ENCODE measurements around the gene FBXO9. TPM values are rescaled to one million over a fixed set of nuclear protein-coding genes. Genes with fewer than 3 reads are reported as not detected.

FBXO9 gene
- total and polyA plus RNA-seq, 4 donors, result 36.8 to 79.1 (median 51.2) TPM

GRCh38 chr6:53112404-53112803, 47.2 kb downstream of the FBXO9 start:
- no peaks in the 10 kb centered on the region for H3K9me3 ChIP-seq (ENCODE audit: control insufficient read depth in 4 of 4, low read length in 3 of 4)
- no peak for TF ChIP-seq HNF4A (conservative IDR thresholded peaks at IDR 0.05)
- no peak for TF ChIP-seq SP1 (IDR thresholded peaks at IDR 0.05)
- no peak for TF ChIP-seq JUND (IDR thresholded peaks at IDR 0.05)
- TF ChIP-seq FOXA1 (IDR thresholded peaks at IDR 0.05), result no peak
- no peak for TF ChIP-seq RXRA (IDR thresholded peaks at IDR 0.05)
- no peak for TF ChIP-seq ZBTB33 (IDR thresholded peaks at IDR 0.05)
- TF ChIP-seq ATF3 (IDR thresholded peaks at IDR 0.05), result no peak
- no peak overlapping the region for H3K4me3 ChIP-seq (ENCODE audit: low read depth in 1 of 3, low read length in 3 of 3)
- H3K36me3 ChIP-seq (ENCODE audit: control insufficient read depth in 4 of 4, insufficient read depth in 3 of 4, low read depth in 1 of 4, low read length in 3 of 4), result no peaks in the 10 kb centered on the region
- DNase-seq (ENCODE audit: low spot score), result no peak
- no peaks in the 10 kb centered on the region for H3K27me3 ChIP-seq (ENCODE audit: control insufficient read depth in 4 of 4, insufficient read depth in 4 of 4, low read length in 3 of 4)
- H3K27ac ChIP-seq (ENCODE audit: low read depth in 1 of 2, low read length in 2 of 2), result no peak overlapping the region
- H3K9ac ChIP-seq (ENCODE audit: low read depth in 1 of 2, low read length in 2 of 2), result no peak overlapping the region
- no peaks in the 10 kb centered on the region for H3K4me1 ChIP-seq (ENCODE audit: control insufficient read depth in 4 of 4, insufficient read depth in 4 of 4, low read length in 3 of 4)

- Histone ChIP-seq H3K27ac (ENCODE audit: low read depth in 1 of 2, low read length in 2 of 2) (no peak overlapping the region), H3K4me1 (ENCODE audit: control insufficient read depth in 4 of 4, insufficient read depth in 4 of 4, low read length in 3 of 4) (no peaks in the 10 kb centered on the region), H3K4me3 (ENCODE audit: low read depth in 1 of 3, low read length in 3 of 3) (no peak overlapping the region), H3K27me3 (ENCODE audit: control insufficient read depth in 4 of 4, insufficient read depth in 4 of 4, low read length in 3 of 4) (no peaks in the 10 kb centered on the region), H3K9ac (ENCODE audit: low read depth in 1 of 2, low read length in 2 of 2) (no peak overlapping the region), H3K36me3 (ENCODE audit: control insufficient read depth in 4 of 4, insufficient read depth in 3 of 4, low read depth in 1 of 4, low read length in 3 of 4) (no peaks in the 10 kb centered on the region), H3K9me3 (ENCODE audit: control insufficient read depth in 4 of 4, low read length in 3 of 4) (no peaks in the 10 kb centered on the region)
- no peak for DNase-seq (ENCODE audit: low spot score)
- 65% methylated on average over 1 of the region's 1 CpG for WGBS
- TF ChIP-seq HNF4A (conservative IDR thresholded peaks at IDR 0.05) (no peak), NR2F2 (IDR thresholded peaks at IDR 0.05) (no peak), HNF4G (IDR thresholded peaks at IDR 0.05) (no peak), SP1 (IDR thresholded peaks at IDR 0.05) (no peak), ZBTB33 (IDR thresholded peaks at IDR 0.05) (no peak), CTCF (IDR thresholded peaks at IDR 0.05; ENCODE audit: low read depth, low read length, missing input control) (no peak), GABPA (IDR thresholded peaks at IDR 0.05 in 1 of 2, conservative IDR thresholded peaks at IDR 0.05 in 1 of 2) (no peak), TAF1 (conservative IDR thresholded peaks at IDR 0.05) (no peak), RXRA (IDR thresholded peaks at IDR 0.05) (no peak), REST (IDR thresholded peaks at IDR 0.05) (no peak), RAD21 (IDR thresholded peaks at IDR 0.05) (no peak), EGR1 (IDR thresholded peaks at IDR 0.05; ENCODE audit: low read depth in 2 of 2) (no peak), ATF3 (IDR thresholded peaks at IDR 0.05) (no peak), MAX (IDR thresholded peaks at IDR 0.05) (no peak)
Observed at GRCh38 chr6:53112871-53113270, 47.7 kb downstream of the FBXO9 start.
